ENCODE results near the gene HOXB4.

HOXB4 gene

DNA sequence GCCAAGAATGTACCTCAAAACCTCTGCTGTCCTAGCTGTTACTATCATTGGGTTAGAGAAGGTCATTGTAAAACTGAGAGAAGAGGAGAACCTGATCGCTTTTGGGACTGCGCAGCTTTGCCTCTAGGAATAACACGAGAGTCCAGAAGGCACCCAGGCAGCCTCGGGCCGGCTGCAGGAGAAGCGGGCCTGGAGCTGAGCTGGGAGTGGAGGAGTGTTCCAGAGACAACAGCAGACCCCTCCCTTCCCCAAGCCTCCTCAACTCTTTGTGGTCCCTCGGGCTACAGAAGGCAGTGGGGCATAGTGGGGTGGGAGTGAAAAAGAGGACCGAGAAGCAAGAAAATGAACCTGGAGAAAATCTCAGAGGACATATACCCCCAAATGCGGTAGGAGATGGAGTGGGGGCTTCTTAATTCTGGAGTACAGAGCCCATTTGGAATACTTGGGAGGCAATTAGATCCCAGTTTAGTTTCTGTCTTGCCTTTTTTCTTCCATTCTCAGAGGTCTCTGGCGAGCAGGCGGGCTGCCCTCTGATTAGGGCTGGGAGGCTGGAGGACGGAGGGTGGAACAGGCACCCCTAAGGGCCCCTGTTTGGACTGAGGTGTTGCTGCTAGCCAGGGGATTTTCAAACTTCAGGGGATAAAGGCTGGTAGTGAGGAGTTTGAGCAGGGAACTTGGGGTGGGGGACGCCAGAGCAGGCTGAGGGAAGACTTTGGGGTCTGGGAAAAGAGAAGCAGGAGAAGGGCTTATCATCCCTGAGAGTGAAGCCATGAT, 19.9 kb downstream of the HOXB4 start:
- DNase-seq = no peak

GRCh38 chr17:48556576-48557401, 21.4 kb downstream of the HOXB4 start:
- no peak for DNase-seq

GRCh38 chr17:48556229-48556575, 21.9 kb downstream of the HOXB4 start:
- DNase-seq = no peak

GRCh38 chr17:48555258-48556228, 22.6 kb downstream of the HOXB4 start:
- DNase-seq = peak; percentile 78

- no peak for DNase-seq
These were observed 23.5 kb downstream of the HOXB4 start for GRCh38 chr17:48554412-48555257.

DNA sequence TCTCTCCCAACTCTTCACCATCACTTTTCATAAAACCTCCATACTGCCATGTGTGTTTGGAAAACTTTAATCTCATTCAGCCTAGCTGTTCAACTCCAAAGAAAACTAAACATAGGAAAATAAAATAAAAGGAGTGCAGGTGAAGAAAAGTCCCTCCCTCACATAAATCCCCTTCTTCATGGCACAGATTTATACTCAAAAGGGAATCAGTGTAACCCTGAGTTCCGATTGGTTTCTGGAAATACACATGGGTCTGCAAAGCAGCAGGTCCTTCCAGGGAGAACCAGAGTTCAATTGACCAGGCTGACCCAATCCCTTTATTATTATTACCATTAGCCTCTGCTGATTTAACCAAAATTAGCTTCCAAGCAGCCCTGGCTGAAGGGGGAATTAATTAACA, 24.3 kb downstream of the HOXB4 start:
- DNase-seq = no peak

DNA sequence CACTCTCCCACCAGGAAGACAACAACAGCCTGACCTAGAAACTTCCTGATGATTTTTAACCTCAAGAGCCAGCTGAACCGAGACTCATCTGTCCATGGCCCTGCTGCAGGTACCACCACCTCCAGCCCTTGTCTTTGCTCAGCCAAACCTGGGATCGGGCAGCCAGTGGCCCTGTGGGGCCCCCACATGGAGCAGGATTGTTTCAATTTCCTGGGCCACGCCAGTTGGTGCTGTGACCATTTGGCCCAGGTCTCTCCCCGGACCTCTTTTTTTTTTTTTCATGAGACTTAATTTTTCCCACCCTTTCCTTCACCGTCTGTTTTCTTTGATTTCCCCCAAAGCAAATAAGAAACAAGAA, 25.0 kb downstream of the HOXB4 start:
- no peak for DNase-seq

- peak; percentile 81 for DNase-seq
These were observed 25.5 kb downstream of the HOXB4 start for GRCh38 chr17:48552466-48553189.

GRCh38 chr17:48551596-48552465, 26.3 kb downstream of the HOXB4 start:
- no peak for DNase-seq

GRCh38 chr17:48551214-48551555, 27.0 kb downstream of the HOXB4 start:
- DNase-seq = peak; percentile 63

DNA sequence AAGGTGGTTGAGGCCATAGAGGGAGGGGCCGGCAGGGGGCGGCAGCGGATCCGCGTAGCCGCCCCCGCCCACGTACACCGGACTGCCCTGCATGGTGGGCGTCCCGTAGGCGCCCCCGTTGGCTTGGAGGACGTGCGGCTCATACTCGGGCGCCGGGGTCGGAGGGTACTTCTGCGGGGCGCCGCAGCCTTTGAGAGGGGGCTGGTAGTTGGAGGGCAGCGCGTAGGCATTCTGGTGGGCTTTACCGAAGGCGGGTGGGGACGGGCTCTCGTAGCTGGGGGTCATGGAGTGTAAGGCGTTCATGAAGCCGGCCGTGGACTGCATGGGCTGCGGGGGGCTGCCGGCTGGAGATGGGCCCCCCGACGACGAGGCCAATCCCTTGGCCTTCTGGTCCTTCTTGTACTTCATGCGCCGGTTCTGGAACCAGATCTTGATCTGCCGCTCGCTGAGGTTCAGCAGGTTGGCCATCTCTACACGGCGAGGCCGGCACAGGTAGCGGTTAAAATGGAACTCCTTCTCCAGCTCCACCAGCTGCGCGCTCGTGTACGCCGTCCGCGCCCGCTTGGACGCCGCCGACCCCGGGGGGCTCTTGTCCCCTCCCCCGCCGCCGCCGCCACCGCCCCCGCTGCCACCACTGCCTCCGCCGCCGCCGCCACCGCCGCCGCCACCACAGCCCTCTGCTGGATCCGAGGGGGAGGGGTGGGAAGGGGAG, 27.5 kb downstream of the HOXB4 start:
- DNase-seq = peak; percentile 74

DNA sequence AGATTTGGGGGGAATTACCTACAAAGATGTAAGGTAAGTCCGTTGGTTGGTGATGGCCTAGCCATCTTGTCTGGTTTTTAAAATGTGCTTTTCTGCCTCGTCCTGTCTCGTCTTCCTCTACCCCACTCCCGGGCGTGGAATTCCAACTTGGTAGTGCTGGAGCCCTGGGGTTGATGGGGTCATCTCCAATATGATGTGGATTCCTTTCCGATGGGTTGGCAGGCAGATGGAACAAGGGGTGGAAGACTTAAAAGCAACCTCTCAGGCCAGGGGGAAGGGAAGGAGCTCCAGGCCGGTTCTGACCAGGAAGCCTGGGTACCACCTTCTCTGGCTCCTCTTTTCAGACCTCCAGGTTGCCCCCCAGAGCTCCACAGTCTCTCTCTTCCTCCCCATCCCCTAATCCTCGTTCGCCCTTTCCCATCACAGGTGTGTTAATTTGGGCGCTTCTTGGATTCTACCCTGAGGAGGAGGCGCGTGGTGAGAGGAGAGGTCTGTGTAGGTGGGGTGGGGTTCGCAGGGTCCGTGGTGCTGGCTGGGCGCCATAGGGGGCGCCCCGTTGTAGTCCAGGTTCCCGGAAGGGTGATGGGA, 28.1 kb downstream of the HOXB4 start:
- DNase-seq = no peak

DNA sequence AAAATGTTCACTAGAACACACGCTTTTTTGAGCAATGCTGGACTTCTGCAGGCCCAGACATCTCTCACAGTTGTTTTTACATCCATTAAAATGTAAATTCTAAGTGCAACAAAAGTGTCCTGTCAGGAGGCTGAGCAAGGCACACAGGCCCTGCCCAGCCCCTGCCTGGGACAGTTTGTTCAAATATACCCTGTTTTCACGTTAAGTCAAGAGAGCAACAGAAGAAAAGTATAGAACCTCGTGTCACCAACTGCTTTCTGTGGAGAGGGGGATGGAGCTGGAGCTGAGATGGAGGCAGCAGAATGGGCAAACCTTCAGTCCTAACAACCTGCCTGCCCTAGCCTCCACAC, 28.9 kb downstream of the HOXB4 start:
- DNase-seq = no peak

GRCh38 chr17:48548523-48549280, 29.4 kb downstream of the HOXB4 start:
- no peak for DNase-seq

GRCh38 chr17:48547808-48548522, 30.2 kb downstream of the HOXB4 start:
- peak; percentile 80 for DNase-seq

- DNase-seq = no peak
These were observed 31.0 kb downstream of the HOXB4 start for GRCh38 chr17:48546924-48547807.
